KBM-7 (cell line): Measurements from ENCODE around the gene TIMM10.
A peak's percentile ranks its signal among the peaks of the same experiment; 100 is the strongest.

Experiments used
- DNase-seq: peaks from one replicate; pipeline ENCODE4 v3.0.0-alpha.2; 2015
- in situ Hi-C: fragments of 300-500 bp; cut with MboI; formaldehyde crosslinking; loops from 2 replicates; pipeline ENCODE4 v1.14.3; 2020; ENCODE audit warnings: low sequenced_read_pairs, low pct_unique_long_range_greater_than_20kb, mixed read lengths

Gene TIMM10

DNA sequence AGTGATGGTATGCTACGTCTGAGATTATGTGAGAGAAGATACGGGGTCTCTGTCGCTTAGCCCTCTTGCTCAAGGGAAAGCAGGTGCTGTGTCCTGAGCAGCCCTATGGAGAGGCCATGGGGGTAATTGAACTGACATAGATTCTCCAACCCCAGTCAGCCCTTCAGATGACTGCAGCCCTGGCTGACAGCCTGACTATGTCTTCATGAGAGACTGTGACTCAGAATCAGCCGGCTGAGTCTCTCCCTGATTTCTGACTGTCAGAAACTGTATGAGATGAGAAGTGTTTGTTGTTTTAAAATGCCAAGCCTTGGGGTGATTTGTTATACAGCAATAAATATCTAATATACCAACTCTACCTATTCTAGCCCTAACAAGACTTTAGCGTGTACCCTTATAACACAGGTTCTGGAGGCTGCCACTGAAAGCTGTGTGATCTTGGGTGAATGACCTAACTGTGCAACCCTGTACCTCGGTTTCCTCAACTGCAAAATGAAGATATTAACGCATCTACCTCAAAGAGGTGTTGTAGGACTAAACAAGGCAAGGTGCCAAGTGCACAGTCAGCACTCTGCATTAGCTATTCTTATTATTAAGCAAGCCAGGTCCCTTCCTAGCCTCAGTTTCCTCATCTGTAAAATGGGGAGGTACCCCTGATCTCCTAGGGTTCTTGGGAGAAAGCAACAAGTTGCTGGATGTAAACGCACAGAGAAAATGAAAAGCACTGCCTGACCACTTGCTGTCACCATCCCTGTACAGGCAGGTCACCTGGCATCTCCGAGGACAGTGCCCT is 39.9 kb downstream of the TIMM10 start:
- in situ Hi-C loops = loop anchor here (10.0 to 25.0 kb wide), 2 partner anchors 97 to 154 kb away; partner anchors contain the start of genes SERPING1 and YPEL4
- no peak for DNase-seq

DNA sequence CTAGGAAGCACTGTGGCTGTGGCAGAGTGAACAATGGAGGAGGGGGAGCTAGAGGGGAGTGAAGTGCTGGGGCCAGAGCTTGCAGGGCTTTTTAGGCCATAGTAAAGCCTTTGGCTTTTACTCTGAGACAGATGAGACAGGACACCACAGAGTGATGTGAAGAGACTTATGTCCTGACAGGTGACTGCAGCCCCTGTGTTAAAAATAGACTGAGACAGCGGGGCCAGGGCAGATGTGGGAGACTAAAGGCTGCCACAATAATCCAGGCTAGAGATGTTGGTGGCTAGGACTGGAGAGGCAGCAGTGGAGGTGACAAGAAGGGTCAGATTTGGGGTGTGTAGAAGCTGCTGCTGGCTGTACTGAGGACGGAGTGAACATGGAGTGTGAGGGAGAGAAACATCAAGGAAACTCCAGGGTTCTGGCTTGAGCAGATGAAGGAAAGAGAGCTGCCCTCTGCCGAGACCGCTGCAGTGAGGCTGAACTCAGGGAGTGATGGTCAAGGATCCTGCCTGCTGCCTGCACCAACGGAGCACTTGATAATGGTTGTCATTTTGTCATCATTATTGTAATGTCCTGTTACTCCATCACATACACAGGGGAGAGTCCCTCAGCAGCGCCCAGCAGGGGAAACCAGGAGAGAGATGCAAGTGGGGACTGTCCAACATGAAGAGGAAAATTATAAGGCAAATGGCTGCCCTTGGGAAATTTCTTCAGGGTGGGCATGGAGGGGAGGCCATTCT is 42.5 kb downstream of the TIMM10 start:
- DNase-seq = no peak
- in situ Hi-C loops = loop anchor here (25.0 kb wide), 1 partner anchor 99 kb away; the partner anchor contains the start of gene SERPING1

DNA sequence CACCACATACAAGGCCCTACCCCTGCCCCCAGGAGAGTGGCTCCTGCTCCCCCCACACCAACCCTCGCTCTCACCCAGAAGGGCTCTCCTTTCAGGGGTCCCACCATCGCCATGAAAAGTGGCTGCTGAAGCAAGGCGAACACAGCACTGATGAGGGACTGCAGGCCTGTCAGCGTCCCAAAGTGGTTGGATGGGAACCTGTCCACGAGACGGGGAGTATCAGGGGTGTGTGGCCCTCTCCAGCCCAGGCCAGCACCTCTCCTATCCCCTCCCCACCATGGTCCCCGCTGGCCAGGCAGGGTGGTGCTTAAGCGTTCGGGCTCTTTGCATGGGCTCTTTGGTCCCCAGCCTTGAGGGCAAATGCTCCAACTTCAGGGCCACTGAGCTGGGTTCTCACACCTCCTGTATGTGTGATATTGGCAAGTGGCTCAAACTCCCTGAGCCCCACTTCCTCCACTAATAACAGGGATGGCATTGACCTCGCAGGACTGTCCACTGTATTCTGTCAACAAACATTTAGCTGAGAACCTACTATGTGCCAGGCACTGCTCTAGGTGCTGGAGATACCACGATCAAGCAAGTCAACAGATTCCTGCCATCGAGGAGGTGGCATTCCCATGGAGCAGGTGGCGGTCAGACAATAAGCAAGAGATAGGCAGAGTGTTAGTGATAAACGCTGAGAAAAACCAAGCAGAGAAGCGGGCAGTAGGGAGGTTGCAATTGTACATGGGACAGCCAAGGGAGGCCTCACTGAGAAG is 43.4 kb downstream of the TIMM10 start:
- in situ Hi-C loops = loop anchor here (25.0 kb wide), 1 partner anchor 100 kb away; the partner anchor contains the start of gene SERPING1

DNA sequence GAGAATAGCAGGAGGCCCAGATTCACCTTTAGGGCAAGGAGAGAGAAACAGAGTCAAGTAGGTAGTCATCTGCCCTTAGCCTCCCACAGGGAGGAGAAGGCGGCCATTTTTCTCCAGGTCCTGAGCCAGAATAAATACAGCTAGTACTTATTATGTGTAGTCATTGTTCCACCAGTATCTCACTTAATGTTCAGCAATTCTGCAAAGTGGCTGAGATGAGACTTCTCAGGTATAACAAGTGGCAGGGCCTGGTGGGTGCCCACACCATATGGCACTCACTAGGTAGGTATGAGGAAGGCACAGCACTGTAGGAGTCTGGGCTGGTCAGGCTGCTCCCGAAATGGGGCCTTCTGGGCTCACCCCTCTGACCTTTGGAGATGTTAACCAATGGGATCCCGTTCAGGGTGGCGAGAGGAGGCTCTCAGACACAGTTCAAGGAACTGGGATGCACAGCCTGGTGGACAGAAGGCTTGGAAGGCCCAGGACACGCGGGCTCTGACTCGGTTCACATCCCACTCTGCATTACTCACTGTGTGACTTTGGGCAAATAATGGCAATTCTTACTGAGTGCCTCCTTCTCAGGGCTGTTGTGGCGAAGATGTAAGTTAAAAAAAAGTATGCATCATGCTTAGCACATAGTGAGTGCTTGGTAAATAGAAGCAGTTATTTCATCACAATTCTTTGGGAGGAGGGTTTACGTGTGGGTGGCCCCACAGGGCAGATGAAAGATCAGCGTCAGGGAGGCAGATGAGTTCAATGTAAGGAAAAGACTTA is 45.1 kb downstream of the TIMM10 start:
- DNase-seq = no peak
- in situ Hi-C loops = loop anchor here (25.0 kb wide), 1 partner anchor 102 kb away; the partner anchor contains the start of gene SERPING1

More for the DNA sequence above, 43.4 kb downstream of the TIMM10 start:
- no peak for DNase-seq

DNA sequence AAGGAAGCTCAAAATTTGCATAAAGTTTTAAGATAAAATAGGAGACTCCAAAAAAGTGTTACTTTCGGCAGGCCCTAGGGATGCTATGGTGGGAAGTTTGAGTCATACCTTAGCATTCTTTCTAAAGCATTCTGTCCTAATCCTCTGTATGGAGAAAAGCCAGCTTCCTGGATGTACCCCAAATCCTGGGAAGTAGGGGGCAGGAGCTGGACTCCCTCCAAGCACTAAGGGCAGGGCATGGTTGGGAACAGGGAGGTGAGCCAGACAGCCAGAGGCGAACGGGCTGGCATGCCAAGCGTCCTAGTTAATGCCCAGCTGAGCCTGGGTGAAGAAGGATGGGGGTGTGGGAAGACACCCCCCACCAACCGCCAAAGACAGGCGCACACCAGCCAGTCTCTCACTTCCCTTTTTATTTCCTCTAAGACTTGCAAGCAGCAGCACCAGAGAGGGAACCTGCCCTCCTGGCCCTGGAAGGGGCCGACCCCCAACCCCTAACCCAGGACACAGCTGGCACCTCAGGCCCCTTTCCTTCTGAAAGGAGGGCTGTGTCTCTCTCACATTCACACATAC is 46.3 kb downstream of the TIMM10 start:
- DNase-seq = peak; percentile 84
- in situ Hi-C loops = loop anchor here (25.0 kb wide), 1 partner anchor 103 kb away; the partner anchor contains the start of gene SERPING1

DNA sequence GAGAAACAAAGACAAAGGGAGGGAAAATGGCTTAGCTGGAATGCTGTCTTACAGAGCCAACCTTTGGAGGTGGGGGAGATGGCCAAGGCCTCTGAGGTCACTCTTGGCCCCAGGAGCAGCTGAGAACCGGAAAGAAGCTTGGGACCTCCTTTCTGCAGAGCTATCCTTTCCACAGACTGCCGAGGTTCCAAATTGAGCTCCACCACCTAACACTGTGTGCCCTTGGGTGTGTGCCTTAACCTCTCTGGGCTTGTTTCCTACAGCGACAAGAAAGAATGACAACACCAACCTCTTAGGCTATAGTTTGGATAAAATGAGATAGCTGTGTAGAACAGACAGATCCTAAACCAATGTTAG is 47.0 kb downstream of the TIMM10 start:
- no peak for DNase-seq
- in situ Hi-C loops = loop anchor here (25.0 kb wide), 1 partner anchor 104 kb away; the partner anchor contains the start of gene SERPING1

DNA sequence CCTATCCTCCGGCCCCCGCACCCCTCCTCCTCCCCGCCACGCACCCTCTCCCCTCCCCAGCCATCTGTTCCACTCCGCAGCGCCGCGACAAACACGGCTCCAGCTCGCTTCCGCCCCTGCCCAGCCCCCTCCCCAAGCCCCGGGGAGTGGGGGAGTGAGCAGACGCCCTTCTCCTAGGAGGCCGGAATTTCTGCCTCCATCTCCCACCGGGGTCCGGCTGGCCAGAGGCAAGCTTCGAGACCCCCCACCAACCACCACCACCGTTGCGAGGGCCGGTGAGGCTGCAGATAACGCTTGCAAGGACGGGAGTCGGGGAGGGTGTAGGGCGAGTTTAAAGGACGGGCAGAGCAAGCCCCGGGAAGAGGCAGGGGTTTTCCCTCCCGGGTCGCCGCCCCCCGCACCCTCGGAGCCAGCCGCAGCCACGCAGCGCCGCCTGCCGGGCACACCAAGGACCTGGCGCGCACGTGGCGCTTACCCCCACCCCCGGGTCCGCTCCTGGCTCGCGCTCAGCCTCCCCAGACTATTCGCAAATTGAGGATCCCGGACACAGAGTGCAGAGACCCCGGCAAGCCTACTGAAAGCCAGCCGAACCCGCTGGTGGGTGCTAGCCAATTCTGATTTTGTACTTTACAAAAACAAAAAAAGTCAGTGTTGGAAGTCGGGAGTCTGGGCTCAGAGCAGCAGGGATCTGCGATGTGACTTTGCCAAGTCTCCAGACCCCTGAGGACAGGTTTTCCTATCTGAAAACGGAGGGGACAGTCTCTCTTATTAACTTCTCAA is 47.6 kb downstream of the TIMM10 start:
- in situ Hi-C loops = loop anchor here (25.0 kb wide), 1 partner anchor 104 kb away; the partner anchor contains the start of gene SERPING1
- no peak for DNase-seq

DNA sequence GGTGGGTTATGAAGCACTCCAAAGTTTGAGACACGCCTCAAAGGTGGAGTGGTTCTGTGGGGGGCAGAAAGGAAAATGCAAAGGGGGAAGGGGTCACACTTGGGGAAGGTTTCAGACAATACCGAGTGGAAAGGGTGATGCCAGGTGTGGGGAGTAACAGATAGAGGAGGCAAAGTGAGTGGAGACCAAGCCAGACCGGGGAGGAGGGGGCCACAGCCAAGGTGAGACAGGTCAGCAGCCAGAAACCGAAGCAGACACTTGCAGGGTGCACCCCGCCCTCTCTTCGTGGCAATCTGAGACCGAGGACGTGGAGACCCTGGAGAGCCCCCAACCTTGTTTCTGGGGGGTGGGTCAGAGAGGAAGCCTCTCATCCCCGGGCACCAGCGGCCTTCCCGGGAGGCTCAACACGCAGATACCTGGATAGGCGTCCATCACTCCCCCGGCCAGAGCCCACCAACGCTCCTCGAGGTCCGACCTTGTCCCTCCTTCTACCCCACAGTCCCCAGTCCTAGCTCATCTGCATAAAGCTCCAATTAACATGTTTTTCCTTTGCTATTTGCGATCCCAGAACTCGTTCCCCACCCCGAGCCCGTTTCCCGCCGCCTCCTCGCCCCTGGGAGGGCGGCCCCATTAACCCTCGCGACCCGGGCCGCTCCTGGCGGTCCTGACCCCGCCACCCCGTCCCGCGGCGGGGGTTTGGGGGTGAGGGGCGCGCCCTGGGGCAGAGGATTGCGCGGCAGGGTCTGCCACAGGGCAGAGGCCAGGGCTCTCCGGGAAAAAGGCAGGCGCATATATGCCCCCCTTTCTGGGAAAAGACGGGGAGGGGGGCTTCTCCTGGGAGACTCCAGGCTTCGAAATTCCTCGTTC is 48.4 kb downstream of the TIMM10 start:
- in situ Hi-C loops = loop anchor here (25.0 kb wide), 1 partner anchor 105 kb away; the partner anchor contains the start of gene SERPING1

DNA sequence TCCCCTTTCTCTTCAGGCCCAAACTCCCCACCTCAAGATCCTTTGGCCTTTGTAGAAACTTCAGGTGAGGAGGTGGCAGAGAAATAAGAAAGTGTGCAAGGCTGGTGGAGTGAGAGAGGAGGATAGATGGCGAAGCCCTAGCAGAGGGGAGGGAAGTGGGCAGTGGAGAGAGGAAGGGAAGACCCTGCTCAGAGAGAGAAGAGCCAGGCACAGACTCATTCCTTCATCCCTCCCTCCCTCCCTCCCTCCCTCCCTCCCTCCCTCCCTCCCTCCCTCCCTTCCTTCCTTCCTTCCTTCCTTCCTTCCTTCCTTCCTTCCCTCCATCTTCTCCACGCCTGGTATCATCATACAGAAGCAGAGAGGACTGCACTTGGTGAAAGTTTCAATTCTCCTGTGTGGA is 49.2 kb downstream of the TIMM10 start:
- in situ Hi-C loops = loop anchor here (25.0 kb wide), 1 partner anchor 106 kb away; the partner anchor contains the start of gene SERPING1
- no peak for DNase-seq

More for the DNA sequence above, 48.4 kb downstream of the TIMM10 start:
- no peak for DNase-seq

DNA sequence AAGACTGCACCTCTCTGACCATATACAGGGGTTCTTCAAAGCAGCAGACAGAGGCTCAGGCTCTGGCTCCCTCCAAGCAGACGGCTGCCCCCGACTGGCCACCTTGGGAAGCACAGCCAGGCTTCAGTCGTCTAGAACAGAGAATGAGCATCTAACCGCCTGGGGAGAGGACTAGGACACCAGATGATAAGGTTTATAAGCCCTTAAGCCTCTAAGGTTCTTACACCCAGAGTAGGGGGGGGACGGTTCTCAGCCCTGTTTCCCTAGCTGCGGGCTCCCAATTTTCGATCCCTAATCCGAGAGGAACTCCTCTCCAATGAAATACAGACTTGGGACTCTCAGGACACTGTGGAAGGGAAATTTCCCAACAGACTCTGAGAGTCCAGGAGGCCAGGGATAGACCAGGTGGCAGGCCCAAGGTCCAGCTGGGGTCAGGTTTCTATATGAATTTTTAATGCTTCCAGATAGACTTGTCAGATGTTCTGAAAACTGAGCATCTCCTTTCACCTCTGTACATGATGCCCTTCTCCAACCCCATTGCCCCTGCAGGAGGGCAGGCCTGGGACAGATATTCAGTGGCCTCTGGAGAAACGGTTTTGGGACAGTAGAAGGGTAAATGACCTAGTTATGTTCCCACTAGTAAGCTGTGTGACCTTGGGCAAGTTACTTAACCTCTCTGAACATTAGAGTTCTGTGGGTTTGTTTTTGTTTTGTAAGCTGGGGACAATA is 50.0 kb downstream of the TIMM10 start:
- peak; percentile 79 for DNase-seq
- in situ Hi-C loops = loop anchor here (25.0 kb wide), 1 partner anchor 107 kb away; the partner anchor contains the start of gene SERPING1

DNA sequence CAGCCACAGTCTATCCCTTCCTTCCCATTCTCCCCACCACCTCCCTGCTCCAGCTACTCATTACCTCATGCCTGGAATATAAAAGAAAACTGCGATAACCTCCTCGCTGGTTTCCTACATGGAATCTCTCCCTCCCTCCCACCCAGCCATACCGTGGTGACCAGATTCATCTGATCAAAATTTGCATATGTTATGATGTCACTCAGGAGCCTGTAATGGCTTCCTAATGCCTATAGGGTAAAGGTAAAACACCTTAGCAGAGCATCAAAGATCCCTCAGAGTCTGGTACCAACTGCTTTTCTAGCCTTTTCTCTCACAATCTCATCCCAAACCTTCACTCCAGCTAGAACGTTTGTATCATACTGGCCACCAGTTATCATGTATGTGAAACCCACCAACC is 50.6 kb downstream of the TIMM10 start:
- in situ Hi-C loops = loop anchor here (25.0 kb wide), 1 partner anchor 107 kb away; the partner anchor contains the start of gene SERPING1
- no peak for DNase-seq

DNA sequence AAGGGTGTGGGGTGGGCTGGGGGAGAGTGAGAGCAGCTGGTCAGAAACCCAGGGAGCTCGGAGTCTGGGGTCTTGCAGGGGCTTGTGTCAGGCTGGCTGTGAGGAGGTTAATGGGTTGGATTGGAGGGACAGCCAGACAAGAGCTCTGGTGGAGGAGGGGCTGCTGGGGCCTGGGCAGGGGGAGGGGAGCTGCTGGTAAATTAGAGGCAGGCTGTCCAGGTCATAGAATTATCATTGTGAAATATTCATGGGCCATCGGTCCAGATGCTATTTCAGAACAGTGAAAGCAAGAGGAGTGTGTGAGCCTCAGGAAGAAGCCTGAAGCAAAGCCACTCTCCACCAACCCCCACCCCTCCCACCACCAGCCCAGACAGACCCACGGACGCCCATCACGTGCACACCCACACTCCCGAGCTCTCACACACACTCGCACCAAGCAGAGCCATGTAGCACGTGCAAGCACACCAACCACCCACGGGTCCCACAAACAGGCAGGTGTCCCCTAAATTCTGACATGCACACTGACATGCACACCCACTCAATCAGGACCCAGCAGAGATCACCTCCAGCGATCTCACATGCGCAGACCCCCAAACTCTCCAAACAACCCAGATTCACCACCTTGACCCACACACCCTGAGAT is 51.4 kb downstream of the TIMM10 start:
- in situ Hi-C loops = loop anchor here (25.0 kb wide), 1 partner anchor 108 kb away; the partner anchor contains the start of gene SERPING1
- DNase-seq = no peak
